Measurements from ENCODE around the gene PDCD11.
"Not testable (repeated sequence)": the region's sequence is repeated elsewhere in the genome, so short reads cannot be mapped to it uniquely, and the experiment has no call there.

PDCD11 gene, protein sequence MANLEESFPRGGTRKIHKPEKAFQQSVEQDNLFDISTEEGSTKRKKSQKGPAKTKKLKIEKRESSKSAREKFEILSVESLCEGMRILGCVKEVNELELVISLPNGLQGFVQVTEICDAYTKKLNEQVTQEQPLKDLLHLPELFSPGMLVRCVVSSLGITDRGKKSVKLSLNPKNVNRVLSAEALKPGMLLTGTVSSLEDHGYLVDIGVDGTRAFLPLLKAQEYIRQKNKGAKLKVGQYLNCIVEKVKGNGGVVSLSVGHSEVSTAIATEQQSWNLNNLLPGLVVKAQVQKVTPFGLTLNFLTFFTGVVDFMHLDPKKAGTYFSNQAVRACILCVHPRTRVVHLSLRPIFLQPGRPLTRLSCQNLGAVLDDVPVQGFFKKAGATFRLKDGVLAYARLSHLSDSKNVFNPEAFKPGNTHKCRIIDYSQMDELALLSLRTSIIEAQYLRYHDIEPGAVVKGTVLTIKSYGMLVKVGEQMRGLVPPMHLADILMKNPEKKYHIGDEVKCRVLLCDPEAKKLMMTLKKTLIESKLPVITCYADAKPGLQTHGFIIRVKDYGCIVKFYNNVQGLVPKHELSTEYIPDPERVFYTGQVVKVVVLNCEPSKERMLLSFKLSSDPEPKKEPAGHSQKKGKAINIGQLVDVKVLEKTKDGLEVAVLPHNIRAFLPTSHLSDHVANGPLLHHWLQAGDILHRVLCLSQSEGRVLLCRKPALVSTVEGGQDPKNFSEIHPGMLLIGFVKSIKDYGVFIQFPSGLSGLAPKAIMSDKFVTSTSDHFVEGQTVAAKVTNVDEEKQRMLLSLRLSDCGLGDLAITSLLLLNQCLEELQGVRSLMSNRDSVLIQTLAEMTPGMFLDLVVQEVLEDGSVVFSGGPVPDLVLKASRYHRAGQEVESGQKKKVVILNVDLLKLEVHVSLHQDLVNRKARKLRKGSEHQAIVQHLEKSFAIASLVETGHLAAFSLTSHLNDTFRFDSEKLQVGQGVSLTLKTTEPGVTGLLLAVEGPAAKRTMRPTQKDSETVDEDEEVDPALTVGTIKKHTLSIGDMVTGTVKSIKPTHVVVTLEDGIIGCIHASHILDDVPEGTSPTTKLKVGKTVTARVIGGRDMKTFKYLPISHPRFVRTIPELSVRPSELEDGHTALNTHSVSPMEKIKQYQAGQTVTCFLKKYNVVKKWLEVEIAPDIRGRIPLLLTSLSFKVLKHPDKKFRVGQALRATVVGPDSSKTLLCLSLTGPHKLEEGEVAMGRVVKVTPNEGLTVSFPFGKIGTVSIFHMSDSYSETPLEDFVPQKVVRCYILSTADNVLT (N-terminal part only)

DNA sequence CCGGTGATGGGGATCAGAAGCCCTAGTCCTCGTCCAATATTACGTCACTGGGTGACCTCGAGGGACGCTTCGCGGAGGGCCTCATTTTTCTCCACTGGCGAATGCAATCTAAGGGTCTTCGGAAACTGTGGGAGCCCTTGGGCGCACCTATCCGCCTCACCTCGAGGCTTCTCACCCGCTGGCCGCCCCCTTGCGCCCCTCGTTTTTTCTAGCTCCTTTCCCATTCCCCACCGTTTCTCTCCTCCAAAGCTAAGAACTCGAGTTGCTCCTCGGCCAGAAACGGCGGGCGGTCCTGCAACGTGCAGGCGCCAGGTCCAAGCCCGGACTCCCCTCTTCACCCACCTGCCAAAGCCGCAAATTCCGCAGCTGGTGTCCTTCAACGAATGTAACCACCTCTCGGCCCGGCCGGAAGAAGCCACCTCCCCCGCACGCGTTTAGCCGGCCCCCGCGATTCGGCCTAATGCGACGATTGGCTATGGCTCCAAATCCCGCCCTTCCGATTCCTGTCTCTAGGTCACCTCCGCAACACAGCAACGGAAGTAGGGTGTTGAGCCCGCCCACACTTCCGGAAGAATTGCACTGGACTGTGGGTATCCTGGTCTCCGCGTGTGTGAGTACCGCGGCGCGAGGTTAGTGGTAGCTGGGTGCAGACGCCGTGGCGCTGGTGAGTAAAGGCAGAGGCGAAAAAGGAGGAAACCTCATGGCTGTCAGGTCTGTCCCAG lies at the start of gene PDCD11, which contains the start of gene ATP5MK:
Gene PDCD11 (plus strand): TSS at position 560 of the 722 bp plus-strand sequence. CDS start 1,801 bp downstream, outside the sequence.
Gene ATP5MK (minus strand): TSS at position 409 of the 722 bp plus-strand sequence. CDS start 4,018 bp downstream, outside the sequence.
- peak; percentile 92 for DNase-seq (ENCODE audit: low read depth, low spot score)

DNA sequence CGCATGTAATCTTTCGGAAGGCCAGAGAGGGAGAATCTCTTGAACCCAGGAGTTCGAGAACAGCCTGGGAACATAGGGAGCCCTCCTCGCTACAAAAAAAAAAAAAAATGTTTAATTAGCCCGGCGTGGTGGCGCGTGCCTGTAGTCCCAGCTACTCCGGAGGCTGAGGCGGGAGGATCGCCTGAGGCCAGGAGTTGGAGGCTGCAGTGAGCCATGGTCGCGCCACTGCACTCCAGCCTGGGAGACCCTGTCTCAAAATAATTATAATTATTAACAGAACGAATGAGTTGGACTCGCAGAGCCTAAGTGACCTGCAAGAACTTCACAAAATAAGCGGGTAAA lies 46.3 kb upstream of the PDCD11 start:
- DNase-seq (ENCODE audit: low read depth, low spot score): no peak

GRCh38 chr10:103350517-103351260 lies 45.7 kb upstream of the PDCD11 start, which contains the start of gene PCGF6:
Gene PCGF6, minus strand, starts transcription at chr10:103351140. Its CDS starts 74 bp downstream, at chr10:103351066.
- DNase-seq (ENCODE audit: low read depth, low spot score): peak; percentile 55

DNA sequence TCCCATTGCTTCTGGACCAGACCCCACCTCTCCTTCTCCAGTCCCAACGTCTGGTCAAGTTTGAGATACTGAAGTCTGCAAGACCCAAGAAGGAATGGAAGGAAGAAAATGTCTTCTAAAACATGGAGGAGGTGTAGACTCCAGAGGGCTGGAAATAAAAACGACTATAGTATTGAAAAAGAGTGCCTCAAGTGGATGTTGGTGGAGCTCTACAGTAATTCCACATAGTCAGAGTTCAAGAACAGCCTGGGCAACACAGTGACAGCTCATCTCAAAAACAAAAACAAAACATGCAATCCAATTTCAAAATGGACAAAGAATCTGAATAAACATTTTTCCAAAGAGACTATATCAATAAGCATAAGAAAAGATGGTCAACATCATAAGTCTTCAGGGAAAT lies 43.1 kb upstream of the PDCD11 start:
- no peak for DNase-seq (ENCODE audit: low read depth, low spot score)

DNA sequence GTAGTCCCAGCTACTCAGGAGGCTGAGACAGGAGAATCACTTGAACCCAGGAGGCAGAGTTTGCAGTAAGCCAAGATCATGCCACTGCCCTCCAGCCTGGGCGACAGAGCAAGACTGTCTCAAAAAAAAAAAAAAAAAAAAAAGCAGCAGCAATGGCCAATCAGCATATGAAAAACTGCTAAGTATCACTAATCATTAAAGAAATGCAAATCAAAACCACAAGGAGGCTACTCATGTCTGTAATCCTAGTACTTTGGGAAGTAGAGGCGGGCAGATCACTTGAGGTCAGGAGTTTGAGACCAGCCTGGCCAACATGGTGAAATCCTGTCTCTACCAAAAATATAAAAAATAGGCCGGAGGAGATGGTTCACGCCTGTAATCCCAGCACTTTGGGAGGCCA lies 41.9 kb upstream of the PDCD11 start:
- not testable (repeated sequence) for DNase-seq (ENCODE audit: low read depth, low spot score)

GRCh38 chr10:103355906-103356599 lies 40.4 kb upstream of the PDCD11 start:
- no peak for DNase-seq (ENCODE audit: low read depth, low spot score)

DNA sequence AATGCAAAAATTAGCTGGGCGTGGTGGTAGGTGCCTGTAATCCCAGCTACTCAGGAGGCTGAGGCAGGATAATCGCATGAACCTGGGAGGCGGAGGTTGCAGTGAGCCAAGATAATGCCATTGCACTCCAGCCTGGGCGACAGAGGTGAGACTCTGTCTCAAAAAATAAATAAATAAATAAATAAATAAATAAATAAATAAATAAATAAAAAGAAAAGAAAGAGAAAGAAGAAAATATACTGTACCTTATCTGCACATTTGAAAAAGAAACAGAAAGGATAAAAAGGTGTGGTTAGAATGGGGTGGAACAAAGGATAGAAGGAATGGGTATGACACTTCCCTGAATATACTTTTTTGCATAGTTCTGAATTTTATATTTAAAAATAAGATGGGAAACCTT lies 36.9 kb upstream of the PDCD11 start:
- not testable (repeated sequence) for DNase-seq (ENCODE audit: low read depth, low spot score)

GRCh38 chr10:103360791-103361190 lies 35.6 kb upstream of the PDCD11 start:
- not testable (repeated sequence) for DNase-seq (ENCODE audit: low read depth, low spot score)

GRCh38 chr10:103367379-103367781 lies 29.0 kb upstream of the PDCD11 start:
- no peak for DNase-seq (ENCODE audit: low read depth, low spot score)

DNA sequence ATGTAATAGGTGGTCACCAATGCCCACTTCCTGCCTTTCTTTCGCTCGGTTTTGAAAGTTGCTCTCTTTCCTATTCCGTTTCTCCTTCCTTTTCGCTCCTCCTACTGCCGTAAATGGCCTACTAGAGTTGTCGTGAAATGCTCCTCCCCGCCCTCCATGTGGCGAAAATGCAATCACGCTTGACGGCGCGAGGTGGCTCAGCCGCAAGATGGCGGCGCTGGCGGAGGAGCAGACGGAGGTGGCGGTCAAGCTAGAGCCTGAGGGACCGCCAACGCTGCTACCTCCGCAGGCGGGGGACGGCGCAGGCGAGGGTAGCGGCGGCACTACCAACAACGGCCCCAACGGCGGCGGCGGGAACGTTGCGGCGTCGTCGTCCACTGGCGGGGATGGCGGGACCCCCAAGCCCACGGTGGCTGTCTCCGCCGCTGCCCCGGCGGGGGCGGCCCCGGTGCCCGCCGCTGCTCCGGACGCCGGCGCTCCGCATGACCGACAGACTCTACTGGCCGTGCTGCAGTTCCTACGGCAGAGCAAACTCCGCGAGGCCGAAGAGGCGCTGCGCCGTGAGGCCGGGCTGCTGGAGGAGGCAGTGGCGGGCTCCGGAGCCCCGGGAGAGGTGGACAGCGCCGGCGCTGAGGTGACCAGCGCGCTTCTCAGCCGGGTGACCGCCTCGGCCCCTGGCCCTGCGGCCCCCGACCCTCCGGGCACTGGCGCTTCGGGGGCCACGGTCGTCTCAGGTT lies 28.5 kb upstream of the PDCD11 start, which contains the start of gene TAF5:
Gene TAF5 (plus strand): TSS at position 195 of the 737 bp plus-strand sequence. CDS start 14 bp downstream, at position 209.
- peak; percentile 77 for DNase-seq (ENCODE audit: low read depth, low spot score)

GRCh38 chr10:103373544-103373943 lies 22.9 kb upstream of the PDCD11 start:
- DNase-seq (ENCODE audit: low read depth, low spot score): no peak

DNA sequence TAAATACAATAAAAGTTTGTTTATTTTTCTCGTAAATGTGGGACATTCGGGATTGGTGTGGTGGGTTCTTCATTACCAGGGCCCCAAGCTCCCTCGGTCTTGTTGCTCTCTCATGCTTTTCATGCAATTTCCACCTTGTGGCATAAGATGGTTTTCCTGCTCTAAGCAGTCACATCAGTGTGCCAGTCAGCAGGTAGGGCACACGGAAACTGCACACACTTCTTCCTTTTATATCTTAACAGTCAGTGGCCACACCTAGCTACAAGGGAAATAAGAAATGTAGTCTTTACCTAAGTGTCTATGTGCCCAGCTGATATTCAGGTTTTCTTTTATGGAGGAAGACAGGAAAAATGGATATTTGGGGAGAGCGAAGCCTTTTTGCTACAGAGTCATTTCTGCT lies 22.2 kb upstream of the PDCD11 start:
- no peak for DNase-seq (ENCODE audit: low read depth, low spot score)

- DNase-seq (ENCODE audit: low read depth, low spot score): no peak
These were observed 13.7 kb upstream of the PDCD11 start for GRCh38 chr10:103382769-103383168.

DNA sequence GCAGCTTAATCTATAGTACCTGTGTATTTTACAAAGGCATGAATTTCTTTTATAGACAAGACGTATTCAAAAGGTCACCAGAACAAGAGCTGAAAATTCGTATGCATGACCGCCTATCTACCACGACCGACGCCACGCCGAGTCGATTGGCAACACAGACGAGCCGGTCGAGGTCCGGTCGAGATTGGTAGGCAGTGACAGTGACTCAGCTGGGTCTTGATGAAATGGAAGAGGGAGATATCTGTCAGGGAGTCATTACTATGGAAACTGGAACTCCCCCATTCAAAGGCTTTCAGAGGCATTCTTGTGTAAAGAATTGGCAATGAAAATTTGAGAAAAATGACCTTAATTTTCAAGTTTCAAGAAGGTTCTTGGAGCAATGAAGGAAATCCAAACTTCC lies 2.2 kb upstream of the PDCD11 start:
- DNase-seq (ENCODE audit: low read depth, low spot score): no peak

- no peak for DNase-seq (ENCODE audit: low read depth, low spot score)
These were observed 716 bp upstream of the PDCD11 start for GRCh38 chr10:103395754-103396066.

- no peak for DNase-seq (ENCODE audit: low read depth, low spot score)
These were observed 312 bp downstream of the PDCD11 start for GRCh38 chr10:103396789-103397087.

- DNase-seq (ENCODE audit: low read depth, low spot score): no peak
These were observed 882 bp downstream of the PDCD11 start for GRCh38 chr10:103397191-103397825.

DNA sequence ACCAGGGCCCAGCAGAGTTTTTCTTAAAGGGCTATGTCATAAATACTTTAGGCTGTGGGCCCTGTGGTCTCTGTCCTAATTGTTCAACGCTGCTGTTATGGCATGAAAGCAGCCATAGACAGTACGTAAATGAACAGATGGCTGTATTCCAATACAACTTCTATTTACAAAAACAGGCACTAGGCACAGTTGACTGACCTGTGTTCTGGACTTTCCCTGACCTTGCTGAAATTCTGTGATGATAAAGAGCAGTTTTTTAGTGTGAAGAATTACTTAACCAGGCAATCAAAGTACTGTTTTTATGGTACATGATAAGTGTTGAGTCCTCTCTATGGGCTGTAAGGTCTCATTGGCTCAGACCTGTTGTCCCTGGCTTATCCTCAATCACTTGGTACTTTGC lies 17.1 kb downstream of the PDCD11 start:
- no peak for DNase-seq (ENCODE audit: low read depth, low spot score)

DNA sequence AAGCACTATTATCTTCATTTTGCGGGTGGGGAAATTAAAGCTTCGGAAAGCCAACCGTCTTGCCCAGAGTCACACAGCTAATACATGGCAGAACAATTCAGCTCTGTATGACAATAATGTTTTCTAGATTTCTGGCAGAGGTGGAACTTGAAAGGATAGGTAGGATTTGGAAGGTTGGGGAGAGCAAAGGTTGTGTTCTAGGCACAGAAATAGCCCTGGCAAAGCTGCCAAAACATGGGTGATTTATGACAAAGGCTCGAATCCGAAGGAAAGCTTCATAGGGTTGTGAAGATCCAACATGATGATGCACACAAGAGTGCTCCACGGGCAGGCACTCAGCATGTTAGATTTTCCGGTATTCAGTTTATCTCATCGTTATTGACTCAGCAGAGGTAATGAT lies 19.2 kb downstream of the PDCD11 start:
- no peak for DNase-seq (ENCODE audit: low read depth, low spot score)

Measured in brain pericyte (primary cell).